Fibroblast of villous mesenchyme (primary cell): ENCODE data around the gene RIPOR3. TPM values are rescaled to one million over a fixed set of nuclear protein-coding genes. Genes with fewer than 3 reads are reported as not detected.

Experiments used
- DNase-seq: peaks from one replicate; pipeline ENCODE4 v3.0.0-alpha.2; 2010; ENCODE audit warnings: low read depth
- H3K4me3 ChIP-seq: 2 replicates; pipeline ENCODE4 v1.5.1; 2011; ENCODE audit warnings: low read depth, mild to moderate bottlenecking, low read length
- CTCF ChIP-seq: IDR thresholded peaks from 2 replicates; pipeline ENCODE4 v1.5.1; 2012; ENCODE audit warnings: low read depth, mild to moderate bottlenecking, low read length; ENCODE audit not compliant: insufficient read depth
- total RNA-seq: library from RNA; depleted of rRNA; stranded (reverse); fragments of >200 nt; gene quantifications from 2 replicates; pipeline ENCODE4 v1.2.3, GENCODE V29; 2012

Gene RIPOR3
- total RNA-seq, 1 donor = 28.1 TPM

- peak; percentile 63 for DNase-seq
- peak; percentile 99 for TF ChIP-seq CTCF
- H3K4me3 ChIP-seq = no peak overlapping the region
Measured at GRCh38 chr20:50588034-50588736, 103.2 kb downstream of the RIPOR3 start.

GRCh38 chr20:50587291-50587961, 103.9 kb downstream of the RIPOR3 start:
- no peak for TF ChIP-seq CTCF
- H3K4me3 ChIP-seq = no peak overlapping the region
- no peak for DNase-seq

GRCh38 chr20:50586531-50587232, 104.7 kb downstream of the RIPOR3 start:
- H3K4me3 ChIP-seq = no peak overlapping the region
- no peak for TF ChIP-seq CTCF
- no peak for DNase-seq

GRCh38 chr20:50585678-50586077, 105.7 kb downstream of the RIPOR3 start:
- H3K4me3 ChIP-seq = no peak overlapping the region
- no peak for TF ChIP-seq CTCF
- no peak for DNase-seq

- no peak for DNase-seq
- TF ChIP-seq CTCF = no peak
- H3K4me3 ChIP-seq = no peak overlapping the region
Measured at GRCh38 chr20:50585214-50585613, 106.1 kb downstream of the RIPOR3 start.

GRCh38 chr20:50584687-50585086, 106.7 kb downstream of the RIPOR3 start:
- no peak for DNase-seq
- no peak for TF ChIP-seq CTCF
- no peak overlapping the region for H3K4me3 ChIP-seq
